ENCODE measurements around the gene DDX11.
"Not testable (repeated sequence)": the region's sequence is repeated elsewhere in the genome, so short reads cannot be mapped to it uniquely, and the experiment has no call there.

GRCh38 chr12:31116846-31117202, 43.2 kb downstream of the DDX11 start:
- not testable (repeated sequence) for TF ChIP-seq CTCF (conservative IDR thresholded peaks at IDR 0.05; ENCODE audit: low read depth, low read length); EZH2 (IDR thresholded peaks at IDR 0.05; ENCODE audit: low read length, unreplicated experiment)

Measured in PC-3 (cell line).